NCI-H2029 (cell line): ENCODE measurements around the gene LRCH4.
"Not testable (repeated sequence)": the region's sequence is repeated elsewhere in the genome, so short reads cannot be mapped to it uniquely, and the experiment has no call there.

ENCODE experiments used
- DNase-seq: peaks from one replicate; lab custom pipeline; 2025; lab: John Stamatoyannopoulos, UW

LRCH4 gene

GRCh38 chr7:100567751-100568175 lies 18.2 kb downstream of the LRCH4 start:
- DNase-seq = no peak

- DNase-seq = no peak
Measured at GRCh38 chr7:100567031-100567730, 18.7 kb downstream of the LRCH4 start.

- DNase-seq = no peak
Measured at GRCh38 chr7:100566018-100566531, 19.9 kb downstream of the LRCH4 start.

GRCh38 chr7:100565133-100565571 lies 20.8 kb downstream of the LRCH4 start:
- DNase-seq = no peak

GRCh38 chr7:100564405-100564804 lies 21.5 kb downstream of the LRCH4 start:
- not testable (repeated sequence) for DNase-seq

- peak; percentile 16 for DNase-seq
Measured at GRCh38 chr7:100563809-100564400, 22.0 kb downstream of the LRCH4 start.

GRCh38 chr7:100563100-100563564 lies 22.8 kb downstream of the LRCH4 start:
- DNase-seq = no peak

DNA sequence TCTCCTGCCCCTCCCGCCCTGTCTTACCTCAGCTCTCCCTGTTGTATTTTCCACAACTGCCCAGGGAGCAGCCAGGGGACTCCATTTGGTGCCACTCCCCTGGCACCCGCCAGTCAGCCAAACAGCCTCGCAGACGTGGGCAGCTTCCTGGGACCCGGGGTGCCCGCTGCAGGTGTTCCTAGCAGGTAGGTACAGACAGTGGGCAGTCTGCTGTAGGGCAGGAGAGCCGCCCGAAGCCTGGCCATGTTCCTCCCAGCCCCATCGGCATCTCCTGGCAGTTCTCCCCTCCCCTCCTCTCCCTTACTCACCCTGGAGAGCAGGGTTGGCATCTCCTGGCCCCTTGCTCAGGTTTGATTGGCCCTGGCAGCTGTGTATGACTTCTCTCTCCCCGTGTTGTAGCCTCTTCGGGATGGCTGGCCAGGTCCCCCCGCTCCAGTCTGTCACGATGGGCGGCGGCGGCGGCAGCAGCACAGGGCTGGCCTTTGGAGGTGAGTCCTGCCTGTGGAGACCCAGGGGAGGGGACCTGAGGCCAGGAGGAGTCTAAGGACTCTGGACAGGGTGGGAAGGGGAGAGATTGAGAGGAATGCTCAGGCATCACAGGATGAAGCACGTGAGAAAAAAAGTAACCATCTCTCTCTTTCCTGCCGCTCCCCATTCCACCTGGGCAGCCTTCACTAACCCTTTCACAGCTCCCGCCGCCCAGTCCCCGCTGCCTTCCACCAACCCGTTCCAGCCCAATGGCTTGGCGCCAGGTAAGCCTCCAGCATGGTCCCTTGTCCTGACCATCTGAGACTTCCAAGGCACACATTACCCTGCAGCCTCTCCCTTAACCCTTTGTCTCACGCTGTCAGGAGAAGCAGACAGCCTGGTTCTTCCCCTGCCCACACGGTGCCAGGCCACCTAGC lies 23.5 kb downstream of the LRCH4 start:
- DNase-seq = no peak

GRCh38 chr7:100561491-100562194 lies 24.3 kb downstream of the LRCH4 start:
- no peak for DNase-seq

DNA sequence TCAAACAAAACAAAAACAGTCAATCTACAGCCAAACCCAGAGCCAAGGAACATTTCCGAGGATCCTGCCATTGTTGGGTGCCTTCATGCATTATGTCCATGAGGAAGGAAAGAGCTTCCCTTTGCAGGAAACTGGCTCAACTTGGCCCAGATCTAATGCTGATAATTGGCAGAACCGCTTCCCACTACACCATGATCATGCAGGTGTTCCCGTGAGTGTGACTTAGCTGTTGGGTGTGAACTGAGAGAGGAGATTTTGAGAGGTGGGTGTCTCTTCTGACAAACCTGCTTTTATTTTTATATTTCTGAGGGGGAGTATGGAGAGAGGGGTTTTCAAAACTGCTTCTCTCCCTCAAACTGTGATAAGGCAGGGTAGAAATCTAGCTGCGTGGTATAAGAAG lies 26.8 kb downstream of the LRCH4 start:
- no peak for DNase-seq

GRCh38 chr7:100556541-100556940 lies 29.4 kb downstream of the LRCH4 start:
- DNase-seq = no peak

- DNase-seq = no peak
Measured at GRCh38 chr7:100555701-100556100, 30.2 kb downstream of the LRCH4 start.

GRCh38 chr7:100553032-100553431 lies 32.9 kb downstream of the LRCH4 start:
- DNase-seq = no peak

DNA sequence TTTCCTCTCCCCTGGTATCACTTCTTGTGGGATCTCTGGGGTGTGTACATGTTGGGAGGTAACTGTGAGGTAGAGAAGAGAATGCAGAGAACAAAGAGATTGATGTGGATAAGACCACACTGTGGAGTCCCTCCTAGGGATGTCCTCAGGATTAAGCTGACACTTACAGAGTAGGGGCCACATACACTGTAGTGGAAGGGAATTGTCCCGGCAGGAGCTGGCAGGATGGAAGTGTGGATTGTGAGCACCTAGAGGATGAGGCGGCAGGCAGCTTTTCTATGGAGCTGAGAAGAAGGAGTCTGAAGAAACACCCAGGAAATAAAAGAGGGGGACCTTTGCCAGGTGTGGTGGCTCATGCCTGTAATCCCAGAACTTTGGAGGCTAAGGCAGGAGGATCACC lies 33.4 kb downstream of the LRCH4 start:
- no peak for DNase-seq

DNA sequence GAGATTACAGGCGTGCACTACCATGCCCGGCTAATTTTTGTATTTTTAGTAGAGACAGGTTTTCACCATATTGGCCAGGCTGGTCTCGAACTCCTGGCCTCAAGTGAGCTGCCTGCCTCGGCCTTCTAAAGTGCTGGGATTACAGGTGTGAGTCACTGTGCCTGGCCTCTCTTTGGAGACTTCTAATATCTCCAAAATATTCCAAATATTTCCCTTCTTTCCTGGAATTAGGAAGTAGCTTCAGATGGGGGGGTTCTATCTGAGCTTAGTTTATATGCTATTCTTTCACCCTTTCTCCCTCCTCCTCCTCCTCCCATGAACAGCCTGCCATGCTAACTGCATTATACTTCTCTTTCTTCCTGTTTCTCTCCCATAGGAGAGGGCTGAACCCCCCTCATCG lies 37.5 kb downstream of the LRCH4 start:
- DNase-seq = not testable (repeated sequence)

DNA sequence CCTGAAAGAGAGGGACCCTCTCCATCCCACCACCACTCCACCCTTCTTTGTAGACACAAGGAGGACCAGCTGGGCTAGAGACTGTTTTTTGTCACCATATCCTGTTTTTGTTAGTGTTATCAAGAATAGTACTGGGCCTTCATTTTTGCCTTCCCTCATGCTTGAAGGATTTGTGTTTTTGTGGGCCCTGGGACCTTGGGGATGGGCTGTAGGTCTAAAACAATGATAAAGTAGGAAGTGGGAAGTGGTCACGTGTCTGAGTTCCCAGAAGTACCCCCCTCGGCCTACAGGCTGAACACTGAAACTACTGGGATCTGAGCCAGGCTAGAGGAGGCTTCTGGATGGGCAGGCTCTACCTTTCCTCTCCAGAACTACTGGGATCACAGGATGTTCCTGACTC lies 38.1 kb downstream of the LRCH4 start:
- peak; percentile 76 for DNase-seq

DNA sequence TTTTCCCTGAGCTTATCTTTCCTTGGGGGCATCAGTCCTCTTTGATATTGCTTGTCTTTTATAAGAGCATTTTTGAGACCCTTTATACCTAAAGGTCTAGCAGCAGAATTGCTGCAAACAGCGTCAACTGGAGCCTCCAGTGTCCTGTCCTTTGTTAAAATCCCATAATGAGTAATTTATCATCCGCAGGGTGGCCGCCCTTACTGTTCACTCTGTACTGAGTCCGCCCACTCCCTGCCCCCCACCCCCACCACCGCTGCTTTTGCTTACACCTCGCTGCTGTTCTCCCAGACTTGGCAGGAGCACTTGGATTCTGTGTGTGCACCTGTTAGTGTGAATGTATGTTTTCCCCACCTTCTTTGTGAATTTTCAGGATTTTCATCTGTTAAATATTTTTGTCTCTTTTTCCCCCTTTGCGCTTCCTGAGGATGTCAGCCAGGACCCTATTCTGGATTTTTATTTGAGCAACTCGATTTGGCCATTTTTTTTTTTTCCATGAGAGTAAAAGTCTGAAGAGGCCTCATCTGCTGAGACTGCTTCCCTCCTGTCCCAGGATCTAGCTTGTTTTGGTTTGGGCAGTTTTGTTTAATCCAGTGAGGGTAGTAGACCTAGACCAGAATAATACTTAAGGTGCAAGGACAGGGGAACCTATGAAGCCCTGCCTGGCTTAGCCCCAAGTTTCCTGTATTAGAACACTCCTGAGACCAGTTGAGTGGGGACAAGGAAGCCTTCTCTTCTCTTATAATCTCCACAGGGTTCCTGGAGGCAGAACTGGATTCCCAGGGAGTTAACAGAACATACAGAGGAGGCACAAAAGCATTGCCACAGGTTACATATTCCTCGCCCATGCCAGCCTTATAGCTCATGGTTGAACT lies 38.8 kb downstream of the LRCH4 start:
- peak; percentile 86 for DNase-seq

- DNase-seq = peak; percentile 88
Measured at GRCh38 chr7:100546129-100546925, 39.6 kb downstream of the LRCH4 start.

- DNase-seq = peak; percentile 44
Measured at GRCh38 chr7:100545360-100546128, 40.4 kb downstream of the LRCH4 start.
